Mesendoderm (in vitro differentiated cells): ENCODE measurements around the gene MBNL1.

Source experiments
- DNase-seq: peaks from one replicate; pipeline ENCODE4 v3.0.0; 2013
- H2AK5ac ChIP-seq: 2 replicates; pipeline ENCODE4 v1.6.1; 2013; ENCODE audit warnings: low read length, inconsistent platforms
- H2BK120ac ChIP-seq: 2 replicates; pipeline ENCODE4 v1.6.1; 2013; ENCODE audit warnings: low read depth, mild to moderate bottlenecking, low read length, moderate library complexity, mixed read lengths
- H2BK15ac ChIP-seq: replicated peaks from 2 replicates; pipeline ENCODE4 v1.6.1; 2013; ENCODE audit warnings: low read depth, mild to moderate bottlenecking, moderate library complexity
- H2BK5ac ChIP-seq: 2 replicates; pipeline ENCODE4 v1.6.1; 2013; ENCODE audit warnings: low read length, inconsistent platforms
- H3K18ac ChIP-seq: 2 replicates; pipeline ENCODE4 v1.6.1; 2013; ENCODE audit warnings: mild to moderate bottlenecking, low read length, mixed read lengths
- H3K23ac ChIP-seq: one replicate; pipeline ENCODE4 v1.6.1; 2013; ENCODE audit warnings: low read length
- H3K27ac ChIP-seq: 2 replicates; pipeline ENCODE4 v1.5.1; 2013; ENCODE audit warnings: low read depth, mild to moderate bottlenecking, inconsistent platforms, low read length, moderate library complexity
- H3K27me3 ChIP-seq: 2 replicates; pipeline ENCODE4 v1.6.1; 2013; ENCODE audit warnings: low read length, control low read depth, mild to moderate bottlenecking, inconsistent platforms; ENCODE audit not compliant: insufficient read depth, poor library complexity
- H3K36me3 ChIP-seq: 2 replicates; pipeline ENCODE4 v1.6.1; 2013; ENCODE audit warnings: low read length, inconsistent platforms; ENCODE audit not compliant: control insufficient read depth, insufficient read depth
- H3K4ac ChIP-seq: one replicate; pipeline ENCODE4 v1.6.1; 2013; ENCODE audit warnings: low read depth, mild to moderate bottlenecking, low read length, moderate library complexity
- H3K4me1 ChIP-seq: 2 replicates; pipeline ENCODE4 v1.6.1; 2013; ENCODE audit warnings: low read depth, low read length, inconsistent platforms; ENCODE audit not compliant: control insufficient read depth
- H3K4me2 ChIP-seq: 2 replicates; pipeline ENCODE4 v1.6.1; 2013; ENCODE audit warnings: low read length
- H3K4me3 ChIP-seq: 2 replicates; pipeline ENCODE4 v1.5.1; 2013; ENCODE audit warnings: mild to moderate bottlenecking, low read length
- H3K56ac ChIP-seq: one replicate; pipeline ENCODE4 v1.6.1; 2013; ENCODE audit warnings: low read length
- H3K79me1 ChIP-seq: 2 replicates; pipeline ENCODE4 v1.6.1; 2013; ENCODE audit warnings: low read length, inconsistent platforms
- H3K79me2 ChIP-seq: 2 replicates; pipeline ENCODE4 v1.6.1; 2013; ENCODE audit warnings: mild to moderate bottlenecking, low read length; ENCODE audit not compliant: control insufficient read depth, insufficient read depth
- H3K9ac ChIP-seq: 2 replicates; pipeline ENCODE4 v1.6.1; 2013; ENCODE audit warnings: low read length, inconsistent platforms
- H4K5ac ChIP-seq: one replicate; pipeline ENCODE4 v1.6.1; 2013; ENCODE audit warnings: low read length
- H4K8ac ChIP-seq: one replicate; pipeline ENCODE4 v1.6.1; 2013; ENCODE audit warnings: low read depth, mild to moderate bottlenecking, control low read depth, low read length, moderate library complexity
- WGBS: extraction: QIAGEN DNeasy Blood & Tissue Kit; methylation state at CpG from one replicate; pipeline ENCODE4 v1.1.7; 2013; ENCODE audit warnings: low lambda C conversion rate, missing lambda C conversion rate; ENCODE audit not compliant: insufficient coverage; ENCODE audit errors: extremely low coverage; 5-methylcytosine and 5-hydroxymethylcytosine counted together

The MBNL1 gene

DNA sequence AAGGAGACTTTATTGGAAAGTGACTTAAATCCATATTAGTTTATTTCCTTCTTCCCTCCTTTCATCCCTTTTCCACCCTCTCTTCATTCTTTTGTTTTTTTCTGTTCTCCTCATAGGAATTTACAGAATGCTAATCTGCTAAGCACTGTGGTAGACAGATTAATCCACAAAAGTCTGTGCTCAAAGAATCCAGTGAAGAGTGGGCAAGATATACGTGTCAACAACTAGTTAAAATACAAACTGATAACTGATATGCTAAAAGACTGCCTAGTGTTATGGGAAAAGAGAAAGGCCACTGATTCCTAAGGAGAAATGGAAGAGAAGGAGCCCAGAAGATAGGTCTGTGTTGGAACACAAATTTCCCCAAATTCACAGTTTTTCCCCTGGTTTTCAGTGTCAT is 202.2 kb downstream of the MBNL1 start:
- no peak overlapping the region for H4K8ac ChIP-seq
- no peak overlapping the region for H3K4ac ChIP-seq
- H2BK5ac ChIP-seq = no peak overlapping the region
- DNase-seq = peak; percentile 75
- no peaks in the 10 kb centered on the region for H3K36me3 ChIP-seq
- no peak overlapping the region for H2BK120ac ChIP-seq
- no peak overlapping the region for H3K27ac ChIP-seq
- H2BK15ac ChIP-seq = no peak overlapping the region
- no CpG with 5 or more reads among the region's 1 CpG for WGBS
- no peak overlapping the region for H3K56ac ChIP-seq
- no peak overlapping the region for H2AK5ac ChIP-seq
- no peak overlapping the region for H3K23ac ChIP-seq
- H3K18ac ChIP-seq = no peak overlapping the region
- H3K79me1 ChIP-seq = no peaks in the 10 kb centered on the region
- no peak overlapping the region for H3K4me2 ChIP-seq
- H3K79me2 ChIP-seq = no peaks in the 10 kb centered on the region
- H3K4me1 ChIP-seq = no peaks in the 10 kb centered on the region
- H4K5ac ChIP-seq = no peak overlapping the region
- H3K9ac ChIP-seq = no peak overlapping the region
- H3K27me3 ChIP-seq = no peaks in the 10 kb centered on the region
- H3K4me3 ChIP-seq = no peak overlapping the region

DNA sequence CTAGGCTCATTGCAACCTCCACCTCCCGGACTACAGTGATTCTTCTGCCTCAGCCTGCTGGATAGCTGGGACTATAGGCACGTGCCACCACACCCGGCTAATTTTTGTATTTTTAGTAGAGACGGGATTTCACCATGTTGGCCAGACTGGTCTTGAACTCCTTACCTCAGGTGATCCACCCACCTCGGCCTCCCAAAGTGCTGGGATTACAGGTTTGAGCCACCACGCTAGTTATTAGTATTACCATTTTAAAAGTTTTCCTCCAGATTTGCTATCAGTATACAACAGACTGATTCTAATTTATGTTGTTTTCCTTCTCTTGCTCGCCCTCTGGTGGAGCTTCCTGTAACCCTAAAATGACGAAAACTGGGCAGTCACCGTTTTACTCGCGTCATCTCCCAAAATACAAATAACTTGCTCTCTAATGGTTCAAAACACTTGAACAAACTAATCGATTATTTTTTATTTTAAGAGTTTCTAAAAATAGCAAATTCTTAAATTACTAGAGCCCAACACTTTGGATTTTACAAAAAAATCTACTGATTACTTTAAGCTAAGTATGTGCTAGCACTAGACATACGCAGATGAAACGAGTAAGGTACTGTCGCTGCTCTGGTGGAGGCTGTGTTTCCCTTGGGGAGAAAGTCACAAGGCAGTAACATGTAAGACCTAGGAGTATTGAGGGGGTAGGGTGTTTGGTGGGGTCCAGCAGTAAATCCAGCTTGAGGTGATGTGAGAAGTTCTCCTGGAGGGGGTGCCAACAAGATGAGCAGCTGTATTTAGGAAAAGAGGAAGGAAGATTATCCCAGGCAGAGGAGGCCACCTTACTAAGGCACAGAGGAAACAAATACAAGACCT is 203.3 kb downstream of the MBNL1 start:
- Histone ChIP-seq H3K79me2 (no peaks in the 10 kb centered on the region), H3K36me3 (no peaks in the 10 kb centered on the region), H3K79me1 (no peaks in the 10 kb centered on the region), H4K5ac (no peak overlapping the region), H3K4me2 (no peak overlapping the region), H3K18ac (no peak overlapping the region), H3K27me3 (no peaks in the 10 kb centered on the region), H3K56ac (peak overlapping the region; percentile 54), H3K27ac (no peak overlapping the region), H3K4ac (no peak overlapping the region), H3K23ac (no peak overlapping the region), H3K9ac (peak overlapping the region; percentile 18), H2BK120ac (no peak overlapping the region), H2AK5ac (no peak overlapping the region), H2BK15ac (no peak overlapping the region), H4K8ac (no peak overlapping the region), H2BK5ac (no peak overlapping the region), H3K4me1 (no peaks in the 10 kb centered on the region), H3K4me3 (no peak overlapping the region)
- WGBS = 100% methylated on average over 1 of the region's 15 CpGs
- peak; percentile 71 for DNase-seq

DNA sequence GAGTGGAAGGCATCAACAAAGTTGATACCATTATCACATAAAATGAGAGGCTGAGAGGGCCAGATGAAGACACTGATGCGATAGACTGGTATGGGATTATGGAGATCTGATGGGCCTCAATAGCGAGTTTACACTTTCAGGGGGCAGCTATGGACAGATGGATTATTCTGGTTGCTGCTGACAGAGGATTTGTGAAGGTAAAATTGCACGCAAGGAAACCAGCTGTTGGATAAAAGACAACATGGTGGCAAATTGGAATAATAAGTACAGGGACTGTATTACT is 203.9 kb downstream of the MBNL1 start:
- Histone ChIP-seq H2BK120ac (no peak overlapping the region), H2AK5ac (no peak overlapping the region), H3K79me2 (no peaks in the 10 kb centered on the region), H3K79me1 (no peaks in the 10 kb centered on the region), H3K27ac (no peak overlapping the region), H3K4ac (no peak overlapping the region), H3K4me1 (no peaks in the 10 kb centered on the region), H3K18ac (no peak overlapping the region), H3K4me2 (no peak overlapping the region), H3K56ac (no peak overlapping the region), H4K5ac (no peak overlapping the region), H2BK15ac (peak overlapping the region; percentile 65), H3K27me3 (no peaks in the 10 kb centered on the region), H3K36me3 (no peaks in the 10 kb centered on the region), H3K9ac (no peak overlapping the region), H2BK5ac (no peak overlapping the region), H3K4me3 (no peak overlapping the region), H3K23ac (no peak overlapping the region), H4K8ac (no peak overlapping the region)
- no peak for DNase-seq
- no CpG with 5 or more reads among the region's 3 CpGs for whole genome bisulfite sequencing

- no peaks in the 10 kb centered on the region for H3K36me3 ChIP-seq
- no peak overlapping the region for H3K27ac ChIP-seq
- peak; percentile 75 for DNase-seq
- no peak overlapping the region for H2BK15ac ChIP-seq
- no peak overlapping the region for H3K9ac ChIP-seq
- H2BK5ac ChIP-seq = no peak overlapping the region
- WGBS = no CpG with 5 or more reads among the region's 2 CpGs
- H3K4ac ChIP-seq = no peak overlapping the region
- no peaks in the 10 kb centered on the region for H3K4me1 ChIP-seq
- H3K27me3 ChIP-seq = no peaks in the 10 kb centered on the region
- no peak overlapping the region for H3K4me2 ChIP-seq
- H2AK5ac ChIP-seq = no peak overlapping the region
- H3K56ac ChIP-seq = no peak overlapping the region
- no peak overlapping the region for H4K5ac ChIP-seq
- no peak overlapping the region for H3K23ac ChIP-seq
- no peaks in the 10 kb centered on the region for H3K79me2 ChIP-seq
- H3K4me3 ChIP-seq = no peak overlapping the region
- H4K8ac ChIP-seq = no peak overlapping the region
- H3K79me1 ChIP-seq = no peaks in the 10 kb centered on the region
- H3K18ac ChIP-seq = no peak overlapping the region
- H2BK120ac ChIP-seq = no peak overlapping the region
These were observed 205.9 kb downstream of the MBNL1 start for GRCh38 chr3:152474585-152474984.

- Histone ChIP-seq H3K4me1 (no peaks in the 10 kb centered on the region), H3K4me2 (no peak overlapping the region), H2BK15ac (no peak overlapping the region), H3K27me3 (no peaks in the 10 kb centered on the region), H3K18ac (no peak overlapping the region), H3K23ac (no peak overlapping the region), H2BK120ac (no peak overlapping the region), H4K5ac (no peak overlapping the region), H3K4ac (no peak overlapping the region), H3K79me1 (no peaks in the 10 kb centered on the region), H3K56ac (no peak overlapping the region), H3K9ac (no peak overlapping the region), H4K8ac (no peak overlapping the region), H3K36me3 (no peaks in the 10 kb centered on the region), H3K4me3 (no peak overlapping the region), H3K79me2 (no peaks in the 10 kb centered on the region), H2BK5ac (no peak overlapping the region), H3K27ac (no peak overlapping the region), H2AK5ac (no peak overlapping the region)
- WGBS = no CpG with 5 or more reads among the region's 2 CpGs
- DNase-seq = no peak
These were observed 208.7 kb downstream of the MBNL1 start for GRCh38 chr3:152477422-152477821.
